Peyer's patch (tissue), 4 donors: ENCODE measurements around the gene PGA3. TPM values are rescaled to one million over a fixed set of nuclear protein-coding genes. Genes with fewer than 3 reads are reported as not detected.
"Not testable (repeated sequence)": the region's sequence is repeated elsewhere in the genome, so short reads cannot be mapped to it uniquely, and the experiment has no call there.

Experiments
- DNase-seq, 3 donors: peaks; one replicate each; pipeline ENCODE4 v3.0.0-alpha.2; 2017 to 2019
- H3K27ac ChIP-seq, 4 donors: fragments of 200-600 bp; sonication (generic); one replicate each; pipeline ENCODE4 v1.5.1; 2016 to 2019
- H3K27me3 ChIP-seq, 2 donors: fragments of 200-600 bp; sonication (generic); one replicate each; pipeline ENCODE4 v1.5.1; 2019
- H3K36me3 ChIP-seq, 3 donors: fragments of 200-600 bp; sonication (generic); one replicate each; pipeline ENCODE4 v1.5.1; 2016 to 2019
- H3K4me1 ChIP-seq, 4 donors: fragments of 200-600 bp; sonication (generic); one replicate each; pipeline ENCODE4 v1.5.1; 2016 to 2019
- H3K4me3 ChIP-seq, 4 donors: fragments of 200-600 bp; sonication (generic); 1 replicate in 3 of 4; 2 replicates in 1 of 4; pipeline ENCODE4 v1.5.1; 2016 to 2019; ENCODE audit warnings: mild to moderate bottlenecking in 1 of 4
- H3K9me3 ChIP-seq, 4 donors: fragments of 200-600 bp; sonication (generic); one replicate each; pipeline ENCODE4 v1.5.1; 2016 to 2019; ENCODE audit warnings: mild to moderate bottlenecking in 1 of 4
- CTCF ChIP-seq, 6 experiments: fragments of 450-650 bp in 4 of 6; fragments of 200-600 bp in 2 of 6; sonication (generic) in 1 of 6; IDR thresholded peaks; one replicate each; pipeline ENCODE4 v1.5.1; 2017 to 2019; ENCODE audit warnings: antibody characterized with exemption in 6 of 6, mild to moderate bottlenecking in 3 of 6, moderate library complexity in 1 of 6
- POLR2A ChIP-seq, 2 donors: fragments of 450-650 bp; IDR thresholded peaks; one replicate each; pipeline ENCODE4 v1.5.1; 2017; ENCODE audit warnings: antibody characterized with exemption in 2 of 2, mild to moderate bottlenecking in 2 of 2, moderate library complexity in 2 of 2
- total RNA-seq, 4 donors: library from RNA; depleted of rRNA; stranded (reverse); fragments of >200 nt; gene quantifications; one replicate each; pipeline ENCODE4 v1.1.0, GENCODE V29; 2016

PGA3 gene
- total RNA-seq, 4 donors from 2014 or later, result not detected

- no peaks in the 10 kb centered on the region for H3K4me1 ChIP-seq
- H3K9me3 ChIP-seq, result no peaks in the 10 kb centered on the region
- DNase-seq, result no peak
- H3K27ac ChIP-seq, result no peak overlapping the region
- TF ChIP-seq POLR2A (IDR thresholded peaks at IDR 0.05) (no peak), CTCF (IDR thresholded peaks at IDR 0.05) (no peak)
- no peak overlapping the region for H3K4me3 ChIP-seq
- H3K36me3 ChIP-seq, result no peaks in the 10 kb centered on the region
- H3K27me3 ChIP-seq, result no peaks in the 10 kb centered on the region
Measured at GRCh38 chr11:61174273-61174672, 29.0 kb upstream of the PGA3 start.

DNA sequence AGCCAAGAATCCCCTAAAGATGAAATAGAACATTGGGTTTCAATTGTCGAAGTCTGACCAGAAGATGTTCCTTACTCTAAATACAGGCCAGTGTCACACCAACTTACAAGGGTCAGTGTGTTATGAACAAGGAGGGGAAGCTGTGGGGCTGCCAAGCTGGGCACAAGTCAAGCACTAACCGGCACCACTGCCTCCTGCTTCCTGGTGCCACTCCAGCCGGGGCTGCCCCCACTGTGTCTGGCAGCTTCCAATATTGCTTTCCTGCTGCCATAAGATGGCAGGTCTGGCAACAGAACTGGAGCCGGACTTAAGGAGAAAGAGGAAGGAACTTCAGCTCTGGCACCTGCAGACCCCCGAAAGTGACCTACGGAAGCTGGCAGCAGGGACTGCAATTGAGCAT is 28.4 kb upstream of the PGA3 start:
- H3K27me3 ChIP-seq, result no peaks in the 10 kb centered on the region
- H3K9me3 ChIP-seq, result no peaks in the 10 kb centered on the region
- TF ChIP-seq CTCF (IDR thresholded peaks at IDR 0.05) (no peak), POLR2A (IDR thresholded peaks at IDR 0.05) (no peak)
- no peaks in the 10 kb centered on the region for H3K4me1 ChIP-seq
- no peak overlapping the region for H3K4me3 ChIP-seq
- no peak overlapping the region for H3K27ac ChIP-seq
- no peaks in the 10 kb centered on the region for H3K36me3 ChIP-seq
- no peak for DNase-seq

DNA sequence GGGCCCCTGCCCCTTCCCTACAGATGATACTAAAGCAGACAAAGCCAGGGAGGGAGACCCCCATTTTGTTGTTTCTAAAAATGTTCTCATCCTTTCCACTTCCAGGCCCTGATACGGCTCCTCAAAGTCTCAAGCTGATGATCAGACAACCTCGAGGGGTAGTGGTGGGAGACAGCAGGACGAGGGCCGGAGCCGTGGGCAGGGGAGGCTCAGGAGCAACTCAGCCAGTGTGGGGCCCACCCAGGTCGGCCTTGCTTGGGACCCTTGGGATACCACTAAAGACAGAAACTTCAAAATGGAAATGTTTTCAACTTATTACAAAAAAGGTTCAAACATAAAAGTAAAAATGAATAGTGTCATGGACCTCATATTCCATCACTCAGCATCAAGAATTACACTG is 26.9 kb upstream of the PGA3 start:
- TF ChIP-seq CTCF (IDR thresholded peaks at IDR 0.05) (no peak), POLR2A (IDR thresholded peaks at IDR 0.05) (no peak)
- Histone ChIP-seq H3K27ac (no peak overlapping the region), H3K36me3 (no peaks in the 10 kb centered on the region), H3K4me3 (no peak overlapping the region), H3K27me3 (no peaks in the 10 kb centered on the region), H3K4me1 (no peaks in the 10 kb centered on the region), H3K9me3 (no peaks in the 10 kb centered on the region)
- no peak for DNase-seq

DNA sequence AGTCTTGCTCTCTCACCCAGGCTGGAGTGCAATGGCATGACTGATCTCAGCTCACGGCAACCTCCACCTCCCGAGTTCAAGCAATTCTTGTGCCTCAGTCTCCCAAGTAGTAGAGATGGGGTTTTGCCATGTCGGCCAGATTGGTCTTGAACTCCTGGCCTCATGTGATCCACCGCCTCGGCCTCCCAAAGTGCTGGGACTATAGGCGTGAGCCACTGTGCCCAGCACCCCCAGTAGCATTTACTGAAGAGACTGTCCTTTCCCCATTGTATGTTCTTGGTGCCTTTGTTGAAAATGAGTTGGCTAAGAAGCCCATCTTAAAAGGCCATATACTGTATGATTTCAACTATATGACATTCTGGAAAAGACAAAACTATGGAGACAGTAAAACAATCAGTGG is 23.1 kb upstream of the PGA3 start:
- not testable (repeated sequence) for H3K4me3 ChIP-seq, H3K9me3 ChIP-seq, DNase-seq, H3K27me3 ChIP-seq, H3K36me3 ChIP-seq, H3K4me1 ChIP-seq, H3K27ac ChIP-seq

- TF ChIP-seq POLR2A (IDR thresholded peaks at IDR 0.05) (no peak), CTCF (IDR thresholded peaks at IDR 0.05) (no peak)
- H3K27me3 ChIP-seq, result no peaks in the 10 kb centered on the region
Measured at GRCh38 chr11:61181489-61181888, 21.8 kb upstream of the PGA3 start.

GRCh38 chr11:61183645-61184044 is 19.7 kb upstream of the PGA3 start:
- Histone ChIP-seq H3K4me1 (no peaks in the 10 kb centered on the region), H3K27ac (no peak overlapping the region), H3K27me3 (no peaks in the 10 kb centered on the region), H3K36me3 (no peaks in the 10 kb centered on the region), H3K4me3 (no peak overlapping the region), H3K9me3 (no peaks in the 10 kb centered on the region)
- DNase-seq, result no peak
- TF ChIP-seq CTCF (IDR thresholded peaks at IDR 0.05), result no peak
- no peak for TF ChIP-seq POLR2A (IDR thresholded peaks at IDR 0.05)

More at GRCh38 chr11:61181489-61181888, 21.8 kb upstream of the PGA3 start:
- no peaks in the 10 kb centered on the region for H3K9me3 ChIP-seq
- no peak for DNase-seq
- no peak overlapping the region for H3K4me3 ChIP-seq
- H3K36me3 ChIP-seq, result no peaks in the 10 kb centered on the region
- no peak overlapping the region for H3K27ac ChIP-seq
- H3K4me1 ChIP-seq, result no peaks in the 10 kb centered on the region
